ENCODE results near the gene P4HTM.

Gene P4HTM

DNA sequence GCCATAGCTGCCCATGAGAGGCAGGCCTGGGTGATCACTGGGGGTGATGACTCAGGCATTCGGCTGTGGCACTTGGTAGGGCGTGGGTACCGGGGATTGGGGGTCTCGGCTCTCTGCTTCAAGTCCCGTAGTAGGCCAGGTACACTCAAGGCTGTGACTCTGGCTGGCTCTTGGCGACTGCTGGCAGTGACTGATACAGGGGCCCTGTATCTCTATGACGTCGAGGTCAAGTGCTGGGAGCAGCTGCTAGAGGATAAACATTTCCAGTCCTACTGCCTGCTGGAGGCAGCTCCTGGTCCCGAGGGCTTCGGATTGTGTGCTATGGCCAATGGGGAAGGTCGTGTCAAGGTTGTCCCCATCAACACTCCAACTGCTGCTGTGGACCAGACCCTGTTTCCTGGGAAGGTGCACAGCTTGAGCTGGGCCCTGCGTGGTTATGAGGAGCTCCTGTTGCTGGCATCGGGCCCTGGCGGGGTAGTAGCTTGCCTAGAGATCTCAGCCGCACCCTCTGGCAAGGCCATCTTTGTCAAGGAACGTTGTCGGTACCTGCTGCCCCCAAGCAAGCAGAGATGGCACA, 22.5 kb downstream of the P4HTM start:
- no peak for DNase-seq

DNA sequence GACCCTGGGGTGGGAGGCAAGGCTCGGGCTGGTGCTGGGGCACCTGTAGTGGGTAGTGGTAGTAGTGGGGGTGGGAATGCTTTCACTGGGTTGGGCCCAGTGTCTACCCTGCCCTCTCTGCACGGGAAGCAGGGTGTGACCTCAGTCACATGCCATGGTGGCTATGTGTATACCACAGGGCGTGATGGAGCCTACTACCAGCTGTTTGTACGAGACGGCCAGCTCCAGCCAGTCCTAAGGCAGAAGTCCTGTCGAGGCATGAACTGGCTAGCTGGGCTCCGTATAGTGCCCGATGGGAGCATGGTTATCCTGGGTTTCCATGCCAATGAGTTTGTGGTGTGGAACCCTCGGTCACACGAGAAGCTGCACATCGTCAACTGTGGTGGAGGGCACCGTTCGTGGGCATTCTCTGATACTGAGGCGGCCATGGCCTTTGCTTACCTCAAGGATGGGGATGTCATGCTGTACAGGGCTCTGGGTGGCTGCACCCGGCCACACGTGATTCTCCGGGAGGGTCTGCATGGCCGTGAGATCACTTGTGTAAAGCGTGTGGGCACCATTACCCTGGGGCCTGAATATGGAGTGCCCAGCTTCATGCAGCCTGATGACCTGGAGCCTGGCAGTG, 23.2 kb downstream of the P4HTM start:
- DNase-seq, result no peak

DNA sequence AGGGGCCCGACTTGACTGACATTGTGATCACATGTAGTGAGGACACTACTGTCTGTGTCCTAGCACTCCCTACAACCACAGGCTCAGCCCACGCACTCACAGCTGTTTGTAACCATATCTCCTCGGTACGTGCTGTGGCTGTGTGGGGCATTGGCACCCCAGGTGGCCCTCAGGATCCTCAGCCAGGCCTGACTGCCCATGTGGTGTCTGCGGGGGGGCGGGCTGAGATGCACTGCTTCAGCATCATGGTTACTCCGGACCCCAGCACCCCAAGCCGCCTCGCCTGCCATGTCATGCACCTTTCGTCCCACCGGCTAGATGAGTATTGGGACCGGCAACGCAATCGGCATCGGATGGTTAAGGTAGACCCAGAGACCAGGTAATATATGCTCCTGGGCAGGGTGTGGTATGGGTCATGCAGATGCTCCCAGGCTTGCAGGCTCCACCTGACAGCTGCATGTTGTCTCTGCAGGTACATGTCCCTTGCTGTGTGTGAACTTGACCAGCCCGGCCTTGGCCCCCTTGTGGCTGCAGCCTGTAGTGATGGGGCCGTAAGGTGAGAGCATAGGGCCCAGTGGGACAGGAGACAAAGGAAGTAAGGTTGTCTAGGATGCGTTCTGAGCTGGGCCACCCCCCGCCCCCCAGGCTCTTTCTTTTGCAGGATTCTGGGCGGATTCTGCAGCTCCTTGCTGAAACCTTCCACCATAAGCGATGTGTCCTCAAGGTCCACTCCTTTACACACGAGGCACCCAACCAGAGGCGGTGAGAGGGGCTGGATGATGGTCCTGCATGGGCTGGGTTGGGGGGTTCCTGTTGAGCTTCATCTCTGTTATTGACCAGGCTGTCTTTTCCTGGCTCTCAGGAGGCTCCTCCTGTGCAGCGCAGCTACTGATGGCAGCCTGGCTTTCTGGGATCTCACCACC, 24.0 kb downstream of the P4HTM start:
- no peak for DNase-seq

DNA sequence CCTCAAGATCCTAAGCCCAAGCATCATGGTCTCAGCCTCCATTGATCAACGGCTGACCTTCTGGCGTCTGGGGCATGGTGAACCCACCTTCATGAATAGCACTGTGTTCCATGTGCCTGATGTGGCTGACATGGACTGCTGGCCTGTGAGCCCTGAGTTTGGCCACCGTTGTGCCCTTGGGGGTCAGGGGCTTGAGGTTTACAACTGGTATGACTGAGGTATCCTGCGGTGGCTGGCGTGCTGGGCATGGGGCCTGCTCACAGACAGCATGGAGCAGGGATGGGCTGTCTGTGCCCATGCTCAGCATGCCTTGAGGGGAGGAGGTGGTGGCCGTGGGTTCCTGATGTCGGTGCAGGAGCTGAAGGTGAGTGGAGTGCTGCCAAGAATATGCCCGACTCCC, 25.0 kb downstream of the P4HTM start:
- DNase-seq, result no peak

DNA sequence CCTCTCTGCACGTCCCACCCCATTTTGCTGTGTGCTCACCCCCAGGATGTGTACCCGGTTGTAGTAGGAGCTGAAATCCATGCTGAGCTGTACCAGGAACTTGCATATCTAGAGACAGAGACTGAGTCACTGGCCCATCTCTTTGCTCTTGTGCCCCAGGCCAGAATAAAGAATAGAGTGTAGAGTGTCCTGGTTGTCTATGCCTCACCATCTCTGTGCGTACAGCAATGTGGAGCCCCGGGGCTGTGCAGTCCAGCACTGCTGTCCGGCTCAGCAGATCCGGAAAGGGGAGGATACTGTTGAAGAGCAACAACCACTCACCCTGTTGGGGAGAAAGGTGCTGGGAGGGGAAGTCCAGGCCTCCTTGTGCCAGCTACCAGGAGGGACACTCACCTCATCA, 25.7 kb downstream of the P4HTM start:
- DNase-seq, result no peak

DNA sequence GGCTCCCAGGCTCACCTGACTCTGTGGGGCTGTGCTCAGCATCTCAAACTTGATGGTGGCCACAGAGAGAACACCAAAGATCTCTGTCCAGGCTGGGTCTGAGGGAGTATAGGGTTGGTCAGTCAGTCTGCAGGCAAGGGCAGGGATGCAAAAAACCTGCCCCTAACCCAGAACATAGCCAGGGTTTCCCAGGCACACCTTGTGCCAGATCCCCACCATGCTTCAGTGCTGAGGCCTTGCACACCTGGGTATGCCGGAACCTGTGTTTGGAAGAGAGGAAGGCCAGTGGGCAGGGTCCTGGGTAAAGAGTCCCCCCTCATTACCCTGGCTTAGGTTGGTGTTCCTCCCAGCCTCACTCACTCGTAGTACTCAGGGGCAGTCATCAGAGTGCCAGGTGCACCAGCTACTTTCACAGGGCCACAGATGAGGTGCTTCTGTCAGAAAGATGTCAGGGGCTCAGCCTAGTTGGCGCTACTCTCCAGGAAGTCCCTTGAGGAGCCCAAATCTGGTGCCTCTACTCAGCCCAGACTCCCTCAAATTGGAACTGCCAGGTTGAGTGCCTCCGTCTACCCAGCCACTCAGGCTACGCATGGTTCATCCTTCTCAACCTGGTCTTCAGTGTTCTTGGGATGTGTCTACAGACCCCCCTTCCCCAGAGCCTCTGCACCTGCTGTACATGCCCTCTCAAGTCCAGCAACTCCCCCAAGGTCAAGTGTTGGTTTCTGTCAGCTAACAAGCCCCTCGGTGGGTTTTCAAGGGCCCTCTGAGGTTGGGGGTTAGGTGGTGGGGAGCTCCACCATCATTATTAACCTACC, 26.6 kb downstream of the P4HTM start:
- no peak for DNase-seq

DNA sequence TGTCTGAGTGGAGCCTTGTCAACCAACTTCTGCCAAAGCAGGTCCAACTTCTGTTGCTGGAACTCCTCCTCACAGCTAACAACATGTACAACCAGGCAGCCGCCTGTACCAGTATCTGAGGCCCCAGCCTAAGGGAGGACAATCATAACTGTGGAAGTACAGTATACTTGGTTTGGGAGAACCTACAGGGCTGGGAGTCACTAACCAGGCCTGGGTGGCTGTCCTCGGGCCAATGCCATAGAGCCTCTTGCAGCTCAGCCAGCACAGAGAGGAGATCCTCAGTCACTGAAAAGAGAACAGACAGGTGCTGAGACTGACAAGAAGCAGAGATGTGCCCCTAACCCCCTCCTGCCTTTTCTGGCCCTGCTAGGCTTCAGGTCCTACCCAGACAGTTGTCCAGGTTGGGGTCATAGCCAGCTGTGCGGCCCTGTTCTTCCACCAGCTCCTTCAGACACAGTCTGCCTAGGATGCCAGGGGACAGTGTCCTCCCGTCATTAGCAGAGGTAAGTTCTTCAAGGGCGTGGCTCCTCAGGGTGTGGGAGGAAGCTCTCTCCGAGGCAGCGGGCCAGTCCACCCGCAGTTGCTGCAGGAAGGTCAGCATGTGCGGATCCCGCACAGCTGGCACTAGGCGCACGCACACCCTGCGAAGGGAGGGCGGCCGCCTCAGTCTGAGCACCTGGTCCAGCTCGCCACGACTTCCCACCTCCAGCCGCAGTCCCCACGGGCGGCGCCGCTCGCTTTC, 27.4 kb downstream of the P4HTM start:
- no peak for DNase-seq

DNA sequence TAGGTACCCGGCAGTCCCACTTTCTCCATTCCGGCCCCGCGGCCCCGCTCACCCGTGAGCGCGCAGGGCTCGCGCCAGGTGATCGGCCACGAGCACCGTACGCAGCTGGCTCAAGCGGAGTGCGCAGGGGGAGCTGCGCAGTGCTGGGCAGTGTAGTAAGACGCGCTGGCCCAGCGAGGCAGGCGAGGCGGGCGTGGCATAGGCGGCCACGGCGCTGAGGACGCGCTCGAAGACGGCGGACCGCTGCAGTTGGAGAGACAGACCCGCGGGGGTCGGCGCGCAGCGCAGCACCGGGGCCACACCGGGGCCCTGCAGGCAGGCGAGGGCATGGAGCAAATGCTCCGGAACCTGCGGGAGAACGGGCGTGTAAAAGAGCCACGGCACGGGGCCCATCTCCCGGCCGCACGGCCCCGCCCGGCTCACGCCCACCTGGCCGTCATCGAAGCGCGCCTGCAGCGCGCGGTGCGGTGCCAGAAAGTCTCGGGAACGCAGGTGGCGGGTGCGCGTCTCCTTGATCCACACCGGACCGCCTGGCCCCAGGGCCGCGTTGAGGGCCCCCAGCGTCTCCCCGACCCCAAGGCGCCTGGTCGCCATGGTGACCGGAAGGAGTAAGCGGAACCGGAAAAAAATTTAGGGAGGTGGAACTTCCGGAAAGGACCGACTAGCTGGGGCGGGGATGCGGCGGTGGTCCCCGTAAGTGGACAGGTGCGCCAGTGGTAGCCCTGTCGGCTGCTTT, 28.1 kb downstream of the P4HTM start, which contains the start of gene DALRD3:
TSS of gene DALRD3 (minus strand) at position 610 of the 736 bp plus-strand sequence. CDS start at position 594, 16 bp downstream.
- peak; percentile 9 to 42 for DNase-seq

DNA sequence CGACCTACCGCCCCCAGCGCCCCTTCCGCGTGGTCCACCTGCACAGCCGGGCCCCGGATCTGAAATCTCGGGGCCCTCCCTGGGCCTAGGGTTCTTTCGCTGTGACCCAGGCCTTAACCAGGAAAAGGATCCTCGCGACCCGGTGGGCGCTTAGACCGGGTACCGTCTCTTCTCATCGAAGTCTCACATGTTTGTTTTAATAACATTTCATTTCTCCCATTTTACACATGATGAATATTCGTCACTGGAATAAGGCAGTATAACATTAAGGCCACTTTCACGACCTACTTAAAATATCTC, 28.6 kb downstream of the P4HTM start:
- DNase-seq, result no peak

DNA sequence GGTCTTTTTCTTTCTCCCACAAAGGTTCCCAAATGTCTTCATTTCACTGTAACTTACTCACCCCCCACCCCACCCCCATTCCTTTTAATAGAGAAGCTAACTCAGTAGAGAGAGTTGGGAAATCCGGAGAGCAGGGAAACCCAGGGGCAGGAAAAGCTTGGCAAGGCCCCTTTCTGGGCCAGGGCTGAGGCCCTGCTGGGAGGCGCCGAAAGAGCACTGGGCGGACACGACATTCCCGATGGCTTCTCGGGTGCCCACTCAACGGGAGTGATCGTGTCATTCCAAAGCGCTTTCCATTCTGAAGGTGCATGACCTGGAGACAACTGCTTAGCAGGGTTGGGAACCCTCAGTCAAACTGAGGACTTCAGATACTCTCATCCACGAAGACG, 29.9 kb downstream of the P4HTM start:
- no peak for DNase-seq

DNA sequence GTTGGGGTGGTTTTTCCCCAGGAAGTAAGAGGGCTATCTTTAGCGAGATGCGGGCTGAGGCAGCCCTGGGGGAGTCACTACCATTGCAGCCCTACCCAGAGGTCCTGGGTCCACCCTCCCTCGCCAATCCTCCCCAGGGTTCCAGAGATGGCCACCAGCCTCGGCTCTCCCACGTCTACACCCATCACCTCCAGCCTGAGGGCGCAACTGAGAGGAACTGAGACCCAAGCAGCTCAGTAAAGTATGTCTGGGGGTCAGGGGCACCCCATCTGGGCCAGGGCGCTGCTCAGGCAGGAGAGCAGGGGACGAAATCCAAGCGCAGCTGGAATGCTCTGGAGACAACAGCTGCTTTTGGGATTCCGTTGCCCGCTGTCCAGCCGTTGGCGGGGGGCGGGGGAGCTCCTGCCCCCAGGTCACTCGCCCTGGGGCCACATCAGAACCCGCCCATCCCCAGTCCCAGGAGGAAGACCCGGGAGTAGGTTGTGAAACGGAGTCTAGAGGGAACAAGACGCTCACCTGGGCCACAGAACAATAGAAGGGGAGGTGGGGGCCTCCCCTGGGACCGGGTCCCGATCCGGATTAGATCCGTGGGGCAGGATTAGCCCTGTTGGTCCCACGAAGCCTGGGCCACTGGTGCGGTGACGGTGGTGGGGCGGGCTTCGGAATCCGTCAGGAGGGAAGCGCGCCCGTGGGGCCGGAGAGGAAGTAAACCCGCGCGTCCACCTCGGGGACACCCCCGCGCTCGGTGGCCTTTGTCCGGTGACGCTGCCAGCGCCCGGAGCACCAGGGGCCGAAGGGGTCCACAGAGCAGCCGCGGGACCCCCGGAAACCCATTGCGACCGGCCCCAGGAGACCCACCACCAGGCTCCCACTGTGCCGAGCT, 30.5 kb downstream of the P4HTM start:
- DNase-seq, result no peak

DNA sequence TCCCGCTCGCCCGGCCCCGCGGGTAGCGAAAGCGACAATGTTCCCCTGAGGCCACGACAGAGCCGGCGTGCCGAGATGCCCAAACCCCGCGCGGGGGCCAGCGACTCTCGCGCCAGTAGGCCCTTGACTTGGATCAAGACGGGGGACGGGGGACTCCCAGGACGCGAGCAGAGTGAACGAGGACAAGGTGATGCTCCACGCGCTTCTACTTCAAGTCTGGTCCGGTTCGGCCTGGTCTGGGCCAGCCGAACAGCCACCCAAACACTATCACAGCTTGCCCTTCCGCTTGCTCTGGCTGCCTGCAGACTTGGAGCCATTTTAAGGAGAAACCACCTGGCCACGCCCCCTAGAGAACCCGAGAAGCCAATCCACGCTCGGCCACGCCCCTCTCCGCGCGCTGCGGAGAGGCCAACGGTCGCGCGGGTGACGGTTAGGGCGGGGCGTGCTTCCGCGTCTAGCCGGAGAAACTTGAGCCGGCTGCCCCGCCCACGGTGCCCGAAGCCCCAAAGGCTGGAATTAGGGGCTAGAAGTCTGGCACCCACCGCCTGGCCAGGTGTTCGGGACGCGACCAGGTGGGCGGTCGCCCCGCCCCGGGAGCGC, 31.3 kb downstream of the P4HTM start:
- DNase-seq, result peak; percentile 87 to 96

DNA sequence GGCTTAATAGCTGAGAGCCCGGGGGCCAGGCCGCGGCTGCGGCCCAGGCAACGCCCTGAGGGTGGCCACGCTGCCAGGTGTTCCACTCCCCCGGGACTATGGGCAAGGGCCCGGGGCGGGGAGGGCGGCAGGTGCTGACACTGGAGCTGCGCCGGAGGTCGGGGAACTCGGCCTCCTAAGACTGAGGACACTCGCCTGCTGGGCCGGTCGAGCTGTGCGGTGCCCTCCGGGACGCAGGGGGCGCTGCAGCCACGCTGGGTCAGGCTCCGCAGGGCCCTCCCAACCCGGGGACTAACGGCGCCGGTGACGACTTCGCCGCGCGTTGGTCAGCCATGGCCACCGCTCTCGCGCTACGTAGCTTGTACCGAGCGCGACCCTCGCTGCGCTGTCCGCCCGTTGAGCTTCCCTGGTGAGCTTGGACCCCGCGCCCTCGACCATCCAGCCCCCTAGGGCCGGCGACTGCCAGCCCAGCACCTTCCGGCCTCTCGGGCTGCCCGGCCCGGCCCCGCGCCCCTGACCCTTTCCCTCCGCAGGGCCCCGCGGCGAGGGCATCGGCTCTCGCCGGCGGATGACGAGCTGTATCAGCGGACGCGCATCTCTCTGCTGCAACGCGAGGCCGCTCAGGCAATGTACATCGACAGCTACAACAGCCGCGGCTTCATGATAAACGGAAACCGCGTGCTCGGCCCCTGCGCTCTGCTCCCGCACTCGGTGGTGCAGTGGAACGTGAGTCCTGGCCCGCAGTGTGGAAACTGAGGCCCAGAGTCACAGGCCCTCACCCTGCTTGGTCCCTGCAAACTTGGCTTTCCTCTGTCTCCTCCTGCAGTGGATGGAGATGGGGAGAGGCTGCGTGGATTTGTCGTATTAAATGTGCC, 32.0 kb downstream of the P4HTM start, which contains the start of gene NDUFAF3:
TSS of gene NDUFAF3 (plus strand) at position 309 of the 875 bp plus-strand sequence. CDS start at position 333, 24 bp downstream.
- DNase-seq, result peak; percentile 42 to 84

DNA sequence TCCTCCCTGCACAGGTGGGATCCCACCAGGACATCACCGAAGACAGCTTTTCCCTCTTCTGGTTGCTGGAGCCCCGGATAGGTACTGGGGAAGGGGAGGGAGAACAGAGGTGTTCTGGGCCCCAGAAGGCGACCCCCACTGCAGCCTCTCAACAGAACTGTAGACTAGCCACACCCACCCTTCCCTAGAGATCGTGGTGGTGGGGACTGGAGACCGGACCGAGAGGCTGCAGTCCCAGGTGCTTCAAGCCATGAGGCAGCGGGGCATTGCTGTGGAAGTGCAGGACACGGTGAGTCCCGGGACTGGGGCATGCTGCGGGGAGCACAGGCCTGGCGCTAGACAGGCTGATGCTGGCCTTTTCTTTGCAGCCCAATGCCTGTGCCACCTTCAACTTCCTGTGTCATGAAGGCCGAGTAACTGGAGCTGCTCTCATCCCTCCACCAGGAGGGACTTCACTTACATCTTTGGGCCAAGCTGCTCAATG, 32.7 kb downstream of the P4HTM start:
- no peak for DNase-seq

DNA sequence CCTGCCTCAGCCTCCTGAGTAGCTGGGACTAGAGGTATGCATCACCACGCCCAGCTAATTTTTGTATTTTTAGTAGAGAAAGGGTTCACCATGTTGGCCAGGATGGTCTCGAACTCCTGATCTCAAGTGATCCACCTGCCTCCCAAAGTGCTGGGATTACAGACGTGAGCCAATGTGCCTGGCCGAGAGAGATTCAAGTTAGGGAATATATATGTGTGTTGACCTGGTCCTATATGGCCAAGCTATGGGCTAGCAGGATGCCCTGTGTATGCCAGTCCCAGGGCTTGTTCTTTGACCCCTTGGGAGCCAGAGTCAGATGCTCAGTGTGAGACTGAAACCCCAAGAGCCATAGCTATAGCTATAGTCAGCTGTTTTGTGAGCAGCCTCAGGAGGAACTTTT, 33.7 kb downstream of the P4HTM start:
- DNase-seq, result no peak

DNA sequence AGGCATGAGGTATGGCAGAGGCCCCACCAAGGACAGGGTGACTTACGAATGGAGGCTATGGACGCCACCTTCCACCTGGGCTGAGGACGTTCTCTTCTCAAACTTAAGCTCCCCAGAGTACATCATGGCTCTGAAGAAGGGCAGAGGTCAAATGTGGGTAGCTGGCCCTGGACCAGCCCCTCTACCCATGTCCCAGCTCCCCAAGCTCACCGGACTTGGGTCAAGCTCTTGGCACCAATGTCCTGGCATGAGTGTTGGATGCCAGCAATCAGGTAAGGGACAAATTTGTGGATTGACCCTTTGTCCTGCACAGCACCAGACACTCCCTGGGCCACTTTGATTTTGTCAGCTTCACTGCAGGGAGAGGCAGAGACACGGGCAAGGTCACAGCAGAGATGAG, 34.4 kb downstream of the P4HTM start:
- no peak for DNase-seq

DNA sequence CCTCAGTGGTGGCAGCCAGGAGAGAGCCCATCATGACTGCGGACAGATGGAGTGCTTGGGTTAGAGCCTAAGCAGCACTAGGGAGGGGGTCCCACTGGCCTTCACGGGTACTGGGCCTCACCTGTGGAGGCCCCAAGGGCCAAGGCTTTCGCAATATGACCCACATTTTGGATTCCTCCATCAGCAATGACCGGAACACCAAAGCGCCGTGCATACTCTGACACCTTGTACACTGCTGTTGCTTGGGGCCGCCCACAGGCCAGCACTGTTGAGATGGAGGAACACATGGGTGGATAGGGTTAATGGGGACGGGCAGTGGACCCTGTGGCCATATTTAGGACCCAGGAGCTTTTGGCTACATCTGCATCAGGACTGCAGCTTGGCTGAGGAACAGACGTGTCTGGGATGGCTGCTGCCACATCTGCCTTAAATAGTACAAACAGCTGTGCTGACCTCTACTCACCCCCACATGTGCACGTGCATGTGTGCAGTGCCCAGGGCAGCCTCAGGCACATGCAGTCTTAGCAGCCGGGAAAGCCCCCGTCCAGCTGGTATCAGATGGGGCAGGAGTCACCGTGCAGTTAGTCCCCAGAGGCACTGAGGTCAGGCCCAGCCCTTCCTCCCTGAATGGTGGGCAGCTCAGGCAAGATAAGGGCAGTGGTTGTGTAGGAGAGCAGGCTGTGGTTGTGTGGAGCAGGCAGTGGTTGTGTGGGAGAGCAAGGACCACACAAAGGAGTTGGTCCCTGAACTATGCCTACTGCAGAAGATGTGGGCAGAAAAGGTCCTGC, 35.2 kb downstream of the P4HTM start:
- DNase-seq, result no peak
